Smooth muscle cell (in vitro differentiated cells): ENCODE measurements around the gene UCK2. TPM values are rescaled to one million over a fixed set of nuclear protein-coding genes. Genes with fewer than 3 reads are reported as not detected.
"Not testable (repeated sequence)": the region's sequence is repeated elsewhere in the genome, so short reads cannot be mapped to it uniquely, and the experiment has no call there.

Experiments
- DNase-seq: peaks from one replicate; lab custom pipeline; 2025; ENCODE audit not compliant: unreplicated experiment; lab: John Stamatoyannopoulos, UW
- H2AFZ ChIP-seq: fragments of 200-600 bp; sonication (generic); 2 replicates; pipeline ENCODE4 v1.6.0; 2016; ENCODE audit warnings: antibody characterized with exemption, low read depth, mild to moderate bottlenecking
- H3F3A ChIP-seq: fragments of 200-600 bp; sonication (generic); 2 replicates; pipeline ENCODE4 v1.6.0; 2017; ENCODE audit warnings: antibody characterized with exemption, low read depth
- H3K27ac ChIP-seq: fragments of 200-600 bp; sonication (generic); 2 replicates; pipeline ENCODE4 v1.5.1; 2016; ENCODE audit warnings: low read depth, mild to moderate bottlenecking
- H3K27me3 ChIP-seq: fragments of 200-600 bp; sonication (generic); 2 replicates; pipeline ENCODE4 v1.6.1; 2016; ENCODE audit warnings: low read depth, mild to moderate bottlenecking
- H3K36me3 ChIP-seq: fragments of 200-600 bp; sonication (generic); 2 replicates; pipeline ENCODE4 v1.5.1; 2016; ENCODE audit warnings: low read depth
- H3K4me1 ChIP-seq: fragments of 200-600 bp; sonication (generic); 2 replicates; pipeline ENCODE4 v1.5.1; 2016; ENCODE audit warnings: low read depth
- H3K4me2 ChIP-seq: fragments of 200-600 bp; sonication (generic); 2 replicates; pipeline ENCODE4 v1.6.0; 2016; ENCODE audit warnings: mild to moderate bottlenecking
- H3K4me3 ChIP-seq: fragments of 200-600 bp; sonication (generic); 2 replicates; pipeline ENCODE4 v1.5.1; 2016; ENCODE audit warnings: mild to moderate bottlenecking
- H3K79me2 ChIP-seq: fragments of 200-600 bp; sonication (generic); 2 replicates; pipeline ENCODE4 v1.6.0; 2016; ENCODE audit warnings: low read depth, mild to moderate bottlenecking
- H3K9ac ChIP-seq: fragments of 200-600 bp; sonication (generic); 2 replicates; pipeline ENCODE4 v1.6.0; 2016; ENCODE audit warnings: low read depth
- H3K9me3 ChIP-seq: fragments of 200-600 bp; sonication (generic); replicated peaks from 2 replicates; pipeline ENCODE4 v1.5.1; 2016; ENCODE audit warnings: low read depth
- H4K20me1 ChIP-seq: fragments of 200-600 bp; sonication (generic); 2 replicates; pipeline ENCODE4 v1.6.0; 2016; ENCODE audit warnings: low read depth
- WGBS: methylation state at CpG from one replicate; pipeline ENCODE4 v1.1.7; 2016; ENCODE audit warnings: low lambda C conversion rate; 5-methylcytosine and 5-hydroxymethylcytosine counted together
- polyA plus RNA-seq: library from polyadenylated mRNA; unstranded; fragments of >200 nt; fragmentation: Nextera tagmentation; extraction: Ambion mirVana; gene quantifications from 2 replicates; pipeline ENCODE4 v1.2.1, GENCODE V29; 2016
- total RNA-seq: library from RNA; depleted of rRNA; stranded (reverse); fragments of >200 nt; gene quantifications from 2 replicates; pipeline ENCODE4 v1.2.3, GENCODE V29; 2014
- TF ChIP-seq, protein P1 (sequence below): fragments of 200-600 bp; sonication (generic); IDR thresholded peaks from 2 replicates; pipeline ENCODE4 v1.5.1; 2017; ENCODE audit warnings: borderline replicate concordance, mild to moderate bottlenecking, antibody characterized with exemption; ENCODE audit not compliant: insufficient read depth, poor library complexity, severe bottlenecking

UCK2 gene
- total and polyA plus RNA-seq, 2 experiments from 2014 or later = 32.6 to 39.5 TPM

GRCh38 chr1:165793951-165794350 is 33.5 kb upstream of the UCK2 start:
- no peak overlapping the region for H3K27ac ChIP-seq
- no peaks in the 10 kb centered on the region for H3K27me3 ChIP-seq
- no peaks in the 10 kb centered on the region for H3K9me3 ChIP-seq
- no peak overlapping the region for H2AFZ ChIP-seq
- H3K36me3 ChIP-seq = no peaks in the 10 kb centered on the region
- H3K4me3 ChIP-seq = no peak overlapping the region
- no peaks in the 10 kb centered on the region for H3K79me2 ChIP-seq
- no peak overlapping the region for H3K4me2 ChIP-seq
- WGBS = 73% methylated on average over 2 of the region's 2 CpGs
- no peaks in the 10 kb centered on the region for H3K4me1 ChIP-seq
- TF ChIP-seq, protein P1, sequence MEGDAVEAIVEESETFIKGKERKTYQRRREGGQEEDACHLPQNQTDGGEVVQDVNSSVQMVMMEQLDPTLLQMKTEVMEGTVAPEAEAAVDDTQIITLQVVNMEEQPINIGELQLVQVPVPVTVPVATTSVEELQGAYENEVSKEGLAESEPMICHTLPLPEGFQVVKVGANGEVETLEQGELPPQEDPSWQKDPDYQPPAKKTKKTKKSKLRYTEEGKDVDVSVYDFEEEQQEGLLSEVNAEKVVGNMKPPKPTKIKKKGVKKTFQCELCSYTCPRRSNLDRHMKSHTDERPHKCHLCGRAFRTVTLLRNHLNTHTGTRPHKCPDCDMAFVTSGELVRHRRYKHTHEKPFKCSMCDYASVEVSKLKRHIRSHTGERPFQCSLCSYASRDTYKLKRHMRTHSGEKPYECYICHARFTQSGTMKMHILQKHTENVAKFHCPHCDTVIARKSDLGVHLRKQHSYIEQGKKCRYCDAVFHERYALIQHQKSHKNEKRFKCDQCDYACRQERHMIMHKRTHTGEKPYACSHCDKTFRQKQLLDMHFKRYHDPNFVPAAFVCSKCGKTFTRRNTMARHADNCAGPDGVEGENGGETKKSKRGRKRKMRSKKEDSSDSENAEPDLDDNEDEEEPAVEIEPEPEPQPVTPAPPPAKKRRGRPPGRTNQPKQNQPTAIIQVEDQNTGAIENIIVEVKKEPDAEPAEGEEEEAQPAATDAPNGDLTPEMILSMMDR = no peak
- no peak for DNase-seq
- no peaks in the 10 kb centered on the region for H3F3A ChIP-seq
- H3K9ac ChIP-seq = no peak overlapping the region
- H4K20me1 ChIP-seq = no peaks in the 10 kb centered on the region

DNA sequence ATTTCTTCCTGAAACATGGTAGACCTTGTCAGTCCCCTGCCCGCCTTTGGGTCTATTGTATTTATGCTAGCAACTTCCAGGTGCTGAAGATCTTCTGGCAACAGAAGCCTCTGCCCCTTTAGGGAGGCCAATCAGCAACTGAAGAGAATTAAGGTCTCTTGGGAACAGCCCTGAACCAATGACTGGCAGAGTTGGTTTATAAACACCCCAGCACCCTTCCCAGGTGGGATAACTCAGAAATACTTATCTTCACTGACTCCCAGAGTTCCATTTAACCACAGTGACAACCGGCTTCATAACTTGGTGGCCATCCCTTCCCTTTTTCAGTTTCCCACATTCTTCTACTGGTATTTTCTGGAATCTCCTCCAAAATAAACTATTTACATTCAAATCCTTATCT is 31.5 kb upstream of the UCK2 start:
- H3K36me3 ChIP-seq = no peaks in the 10 kb centered on the region
- H2AFZ ChIP-seq = no peak overlapping the region
- 83% methylated on average over 2 of the region's 2 CpGs for WGBS
- TF ChIP-seq, protein P1 = no peak
- H3K4me2 ChIP-seq = no peak overlapping the region
- no peak for DNase-seq
- H3K4me3 ChIP-seq = no peak overlapping the region
- H3K27ac ChIP-seq = no peak overlapping the region
- H3F3A ChIP-seq = no peaks in the 10 kb centered on the region
- no peaks in the 10 kb centered on the region for H4K20me1 ChIP-seq
- peaks cover 4% of the 10 kb centered on the region for H3K9me3 ChIP-seq
- no peak overlapping the region for H3K9ac ChIP-seq
- H3K27me3 ChIP-seq = no peaks in the 10 kb centered on the region
- H3K4me1 ChIP-seq = no peaks in the 10 kb centered on the region
- H3K79me2 ChIP-seq = no peaks in the 10 kb centered on the region

DNA sequence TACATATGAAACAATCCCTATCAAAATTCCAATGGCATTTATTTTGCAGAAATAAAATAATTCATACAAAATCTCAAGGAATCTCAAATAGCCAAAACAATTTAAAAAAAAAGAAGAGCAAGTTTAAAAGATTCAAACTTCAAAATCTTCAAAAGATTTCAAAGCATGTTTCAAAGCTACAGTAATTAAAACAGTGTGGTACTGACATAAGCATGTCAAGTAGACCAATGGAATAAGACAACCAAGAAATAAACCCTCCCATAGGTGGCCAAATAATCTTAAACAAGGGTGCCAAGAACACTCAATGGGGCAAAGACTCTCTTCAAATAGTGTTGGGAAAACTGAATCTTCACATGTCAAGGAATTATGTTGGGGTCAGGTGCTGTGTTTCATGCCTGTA is 28.0 kb upstream of the UCK2 start:
- Histone ChIP-seq H3K4me2 (no peak overlapping the region), H3K9me3 (peaks cover 4% of the 10 kb centered on the region), H3K27me3 (no peaks in the 10 kb centered on the region), H3K27ac (no peak overlapping the region), H3F3A (no peaks in the 10 kb centered on the region), H3K9ac (no peak overlapping the region), H3K36me3 (no peaks in the 10 kb centered on the region), H3K4me1 (no peaks in the 10 kb centered on the region), H2AFZ (no peak overlapping the region), H3K4me3 (no peak overlapping the region), H3K79me2 (no peaks in the 10 kb centered on the region), H4K20me1 (no peaks in the 10 kb centered on the region)
- no peak for DNase-seq
- TF ChIP-seq, protein P1 = no peak

GRCh38 chr1:165804513-165804912 is 22.9 kb upstream of the UCK2 start:
- not testable (repeated sequence) for DNase-seq, H2AFZ ChIP-seq, H3K4me1 ChIP-seq, H3K4me3 ChIP-seq, H3K27me3 ChIP-seq, H3K4me2 ChIP-seq, H3K27ac ChIP-seq, H3K9ac ChIP-seq, H3F3A ChIP-seq, H3K9me3 ChIP-seq, H4K20me1 ChIP-seq, H3K79me2 ChIP-seq, H3K36me3 ChIP-seq
- 82% methylated on average over 1 of the region's 1 CpG for WGBS
